ENCODE measurements around the gene XAB2.

DNA sequence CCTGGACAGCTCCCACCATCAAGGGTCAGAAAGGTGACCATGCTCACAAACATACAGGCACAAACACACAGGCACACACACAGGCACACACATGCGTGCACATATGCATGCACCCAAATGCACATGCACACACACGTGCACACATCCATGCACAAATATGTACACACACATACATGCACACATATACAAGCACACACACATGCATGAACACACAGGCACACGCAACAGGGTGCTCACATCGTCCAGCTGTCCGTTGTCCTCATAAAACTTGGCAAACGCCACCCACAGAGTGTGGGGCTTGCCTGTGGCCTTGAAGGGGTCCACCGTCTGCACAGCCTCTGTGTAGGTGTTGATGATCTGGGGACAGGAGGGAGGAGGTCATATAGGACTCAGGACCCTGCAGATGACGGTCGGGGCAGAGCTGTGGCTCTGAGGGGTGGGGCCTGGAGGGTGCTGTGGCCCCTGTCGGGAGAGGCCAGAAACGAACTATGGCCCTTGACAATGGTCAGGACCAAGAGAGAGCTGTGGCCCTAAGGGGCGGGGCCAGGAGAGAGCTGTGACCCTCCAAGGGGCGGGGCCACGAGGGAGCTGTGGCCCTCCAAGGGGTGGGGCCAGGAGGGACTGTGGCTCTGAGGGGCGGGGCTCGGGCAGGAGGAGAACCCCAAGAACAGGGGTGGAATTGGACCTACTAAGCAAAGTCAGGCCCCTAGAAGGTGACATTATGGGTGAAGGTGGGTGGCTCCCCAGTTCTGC is 6.2 kb downstream of the XAB2 start:
- TF ChIP-seq, protein P1, sequence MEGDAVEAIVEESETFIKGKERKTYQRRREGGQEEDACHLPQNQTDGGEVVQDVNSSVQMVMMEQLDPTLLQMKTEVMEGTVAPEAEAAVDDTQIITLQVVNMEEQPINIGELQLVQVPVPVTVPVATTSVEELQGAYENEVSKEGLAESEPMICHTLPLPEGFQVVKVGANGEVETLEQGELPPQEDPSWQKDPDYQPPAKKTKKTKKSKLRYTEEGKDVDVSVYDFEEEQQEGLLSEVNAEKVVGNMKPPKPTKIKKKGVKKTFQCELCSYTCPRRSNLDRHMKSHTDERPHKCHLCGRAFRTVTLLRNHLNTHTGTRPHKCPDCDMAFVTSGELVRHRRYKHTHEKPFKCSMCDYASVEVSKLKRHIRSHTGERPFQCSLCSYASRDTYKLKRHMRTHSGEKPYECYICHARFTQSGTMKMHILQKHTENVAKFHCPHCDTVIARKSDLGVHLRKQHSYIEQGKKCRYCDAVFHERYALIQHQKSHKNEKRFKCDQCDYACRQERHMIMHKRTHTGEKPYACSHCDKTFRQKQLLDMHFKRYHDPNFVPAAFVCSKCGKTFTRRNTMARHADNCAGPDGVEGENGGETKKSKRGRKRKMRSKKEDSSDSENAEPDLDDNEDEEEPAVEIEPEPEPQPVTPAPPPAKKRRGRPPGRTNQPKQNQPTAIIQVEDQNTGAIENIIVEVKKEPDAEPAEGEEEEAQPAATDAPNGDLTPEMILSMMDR (IDR thresholded peaks at IDR 0.05), result no peak
- no peak for TF ChIP-seq EZH2 (IDR thresholded peaks at IDR 0.05; ENCODE audit: borderline replicate concordance, insufficient read depth, low read depth, low read length, poor library complexity, severe bottlenecking)

All from B cell (primary cell).